Ovary (tissue), 9 donors: Measurements from ENCODE around the gene ACKR2. TPM values are rescaled to one million over a fixed set of nuclear protein-coding genes. Genes with fewer than 3 reads are reported as not detected.

Experiments
- DNase-seq, 5 donors: peaks; one replicate each; pipeline ENCODE4 v3.0.0-alpha.2; 2019 to 2020
- H3K27ac ChIP-seq, 2 donors: fragments of 200-600 bp; one replicate each; pipeline versions ENCODE4 v1.5.1 to v1.8.0; 2019 to 2022
- H3K27me3 ChIP-seq: fragments of 200-600 bp; one replicate; pipeline ENCODE4 v1.8.0; 2022
- H3K36me3 ChIP-seq: fragments of 200-600 bp; sonication (generic); one replicate; pipeline ENCODE4 v1.5.1; 2019
- H3K4me1 ChIP-seq: one replicate; pipeline ENCODE4 v1.8.1; 2013; ENCODE audit warnings: mild to moderate bottlenecking, moderate library complexity; ENCODE audit not compliant: insufficient read depth
- H3K4me3 ChIP-seq: fragments of 200-600 bp; sonication (generic); one replicate; pipeline ENCODE4 v1.5.1; 2017
- H3K9me3 ChIP-seq, 2 donors: fragments of 200-600 bp in 1 of 2; sonication (generic) in 1 of 2; one replicate each; pipeline versions ENCODE4 v1.5.1 to v1.8.1; 2013 to 2019; ENCODE audit warnings: mild to moderate bottlenecking in 1 of 2, moderate library complexity in 1 of 2
- CTCF ChIP-seq, 3 donors: fragments of 450-650 bp in 2 of 3; fragments of 200-600 bp in 1 of 3; IDR thresholded peaks; one replicate each; pipeline versions ENCODE4 v1.5.1 to v1.8.0; 2016 to 2022; ENCODE audit warnings: antibody characterized with exemption in 3 of 3, mild to moderate bottlenecking in 1 of 3
- EP300 ChIP-seq: sonication (generic); formaldehyde crosslinking; IDR thresholded peaks from one replicate; pipeline ENCODE4 v1.6.1; 2017; ENCODE audit warnings: antibody characterized with exemption
- POLR2A ChIP-seq: fragments of 450-650 bp; IDR thresholded peaks from one replicate; pipeline ENCODE4 v1.6.1; 2017; ENCODE audit warnings: antibody characterized with exemption, mild to moderate bottlenecking, moderate library complexity
- WGBS, 3 donors: extraction: QIAGEN DNeasy Blood & Tissue Kit in 1 of 3; methylation state at CpG; one replicate each; pipeline versions ENCODE4 v1.1.5 to v1.1.7; 2013 to 2017; 5-methylcytosine and 5-hydroxymethylcytosine counted together
- intact Hi-C, 4 donors: fragments of 100-400 bp; cut with DNase I; formaldehyde crosslinking; loops; one replicate each; pipeline versions ENCODE4 v1.11.0 to v1.15.1; 2022 to 2023
- polyA plus RNA-seq, 2 donors: library from polyadenylated mRNA; stranded (reverse); fragments of 200-250 nt in 1 of 2; fragments of 350-450 nt in 1 of 2; fragmentation: Illumina TruSeq in 1 of 2; extraction: RNeasy Lipid Tissue Mini Kit (QIAGEN cat#74804) in 1 of 2; gene quantifications; one replicate each; pipeline ENCODE4 v1.2.3, GENCODE V29; 2013 to 2014
- total RNA-seq, 7 donors: library from RNA; depleted of rRNA in 2 of 7; stranded (reverse); fragments of >200 nt in 2 of 7; fragmentation: NEBNext Ultra II Directional in 3 of 7; extraction: Animal tissue kit (Norgen Biotek cat#: 25700) in 3 of 7; gene quantifications; one replicate each; pipeline versions ENCODE4 v1.1.0 to v1.2.4, GENCODE V29; 2016 to 2023
- donor health status: DM: no; HTN: no; CAD: no; lungs with moderate emphysema.
- donor health status: DM: no; HTN: no; CAD: no.
- donor health status: Bipolar disorder and iron deficiency.
- donor health status: DM: yes; HTN: yes; CAD: no.
- donor health status: DM: no; HTN: no; CAD: no.
- donor health status: DM: yes; HTN: yes; CAD: no.

Gene ACKR2
- total and polyA plus RNA-seq, 9 donors: 0.33 to 4.4 (median 1.0) TPM

GRCh38 chr3:42836150-42837123 is 27.2 kb downstream of the ACKR2 start:
- WGBS, 3 donors: 82 to 85% (median 83%) methylated on average over 5 of the region's 5 CpGs

GRCh38 chr3:42838571-42838970 is 29.3 kb downstream of the ACKR2 start:
- TF ChIP-seq POLR2A (no peak), EP300 (no peak), CTCF (IDR thresholded peaks at IDR 0.05) (no peak)
- Histone ChIP-seq H3K9me3 (no peaks in the 10 kb centered on the region), H3K4me1 (no peaks in the 10 kb centered on the region), H3K27ac (no peak overlapping the region), H3K27me3 (no peaks in the 10 kb centered on the region), H3K36me3 (no peaks in the 10 kb centered on the region), H3K4me3 (no peak overlapping the region)
- no peak for DNase-seq
- intact Hi-C loops: loop anchor here in 2 of 4 donors (5.0 to 10.0 kb wide), 2 partner anchors 54 to 56 kb away; no protein-coding TSS in a partner anchor
- WGBS, 3 donors: 68 to 77% (median 74%) methylated on average over 4 of the region's 4 CpGs

More at GRCh38 chr3:42836150-42837123, 27.2 kb downstream of the ACKR2 start:
- H3K27me3 ChIP-seq: no peaks in the 10 kb centered on the region
- no peak overlapping the region for H3K27ac ChIP-seq
- DNase-seq: no peak
- intact Hi-C loops: loop anchor here in 3 of 4 donors (2.0 to 10.0 kb wide), 3 partner anchors 52 to 60 kb away; no protein-coding TSS in a partner anchor
- H3K4me3 ChIP-seq: no peak overlapping the region
- no peaks in the 10 kb centered on the region for H3K36me3 ChIP-seq
- no peaks in the 10 kb centered on the region for H3K9me3 ChIP-seq
- TF ChIP-seq CTCF (IDR thresholded peaks at IDR 0.05) (no peak), EP300 (no peak), POLR2A (no peak)
- no peaks in the 10 kb centered on the region for H3K4me1 ChIP-seq

DNA sequence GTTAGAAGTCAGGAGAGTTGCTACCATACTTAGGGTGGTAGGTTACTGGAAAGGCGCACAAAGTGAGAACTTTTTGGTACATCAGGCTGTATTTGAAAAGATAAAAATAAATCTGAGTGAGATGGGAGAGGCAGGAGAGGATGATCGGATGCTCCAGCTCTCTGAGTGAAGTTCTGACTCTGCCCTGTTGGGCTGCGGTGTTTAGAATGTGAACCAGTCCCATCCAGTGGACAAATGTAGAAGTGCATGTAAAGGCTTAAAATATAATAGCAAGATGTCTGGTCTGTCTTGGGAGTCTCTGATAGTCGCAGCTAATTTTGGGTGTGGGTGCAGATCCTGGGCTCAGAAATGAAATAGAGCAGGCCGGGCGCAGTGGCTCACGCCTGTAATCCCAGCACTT is 30.4 kb downstream of the ACKR2 start:
- no peaks in the 10 kb centered on the region for H3K27me3 ChIP-seq
- intact Hi-C loops: loop anchor here in 3 of 4 donors (5.0 to 10.0 kb wide), 2 partner anchors 55 to 57 kb away; no protein-coding TSS in a partner anchor
- H3K36me3 ChIP-seq: no peaks in the 10 kb centered on the region
- no peaks in the 10 kb centered on the region for H3K4me1 ChIP-seq
- H3K27ac ChIP-seq: no peak overlapping the region
- H3K9me3 ChIP-seq: no peaks in the 10 kb centered on the region
- H3K4me3 ChIP-seq: no peak overlapping the region
- no peak for TF ChIP-seq EP300
- TF ChIP-seq POLR2A: no peak
- TF ChIP-seq CTCF (IDR thresholded peaks at IDR 0.05): peak; percentile 37 to 82 (median 81)
- WGBS, 3 donors: 23 to 29% (median 27%) methylated on average over 7 of the region's 7 CpGs
- peak in 3 of 5 donors; percentile 23 to 50 (median 31) for DNase-seq

DNA sequence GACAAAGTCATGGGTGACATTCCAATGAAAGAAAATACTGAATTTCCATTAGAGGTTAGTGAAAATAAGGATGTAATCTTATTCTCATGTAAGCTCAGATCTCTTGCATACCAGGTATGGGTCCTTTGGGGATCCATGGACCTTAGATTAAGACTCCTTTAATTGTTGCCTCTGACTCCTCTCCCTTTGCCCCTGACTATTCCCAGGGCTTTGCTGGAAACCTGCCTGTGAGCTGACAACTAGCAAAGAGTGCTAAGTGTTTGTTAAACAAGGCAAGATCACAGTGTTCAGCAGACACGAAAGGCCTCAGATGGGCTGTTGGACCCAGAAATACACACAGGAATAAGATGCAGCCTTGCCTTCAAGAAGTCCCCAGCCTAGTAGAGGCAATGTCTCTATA is 32.1 kb downstream of the ACKR2 start:
- H3K4me1 ChIP-seq: peaks cover 3% of the 10 kb centered on the region

More for the DNA sequence above, 32.1 kb downstream of the ACKR2 start:
- no peaks in the 10 kb centered on the region for H3K9me3 ChIP-seq
- TF ChIP-seq EP300 (no peak), POLR2A (no peak), CTCF (IDR thresholded peaks at IDR 0.05) (no peak)
- intact Hi-C loops: loop anchor here in 1 of 4 donors (10.0 kb wide), 1 partner anchor 57 kb away; no protein-coding TSS in a partner anchor
- no peaks in the 10 kb centered on the region for H3K27me3 ChIP-seq
- H3K4me3 ChIP-seq: no peak overlapping the region
- 48 to 92% (median 68%) methylated on average over 1 of the region's 1 CpG for WGBS, 3 donors
- no peak overlapping the region for H3K27ac ChIP-seq
- DNase-seq: no peak
- H3K36me3 ChIP-seq: no peaks in the 10 kb centered on the region
